Stimulated activated CD8-positive, alpha-beta memory T cell treated with anti-CD3 and anti-CD28 coated beads, Interleukin-2, amount 100 ng/mL, for 1 hour (primary cell): ENCODE measurements around the gene EMX2.

Source experiments
- DNase-seq, 2 donors: peaks; one replicate each; pipeline ENCODE4 v3.0.0-alpha.2; 2020; ENCODE audit warnings: low read depth in 2 of 2

The EMX2 gene

DNA sequence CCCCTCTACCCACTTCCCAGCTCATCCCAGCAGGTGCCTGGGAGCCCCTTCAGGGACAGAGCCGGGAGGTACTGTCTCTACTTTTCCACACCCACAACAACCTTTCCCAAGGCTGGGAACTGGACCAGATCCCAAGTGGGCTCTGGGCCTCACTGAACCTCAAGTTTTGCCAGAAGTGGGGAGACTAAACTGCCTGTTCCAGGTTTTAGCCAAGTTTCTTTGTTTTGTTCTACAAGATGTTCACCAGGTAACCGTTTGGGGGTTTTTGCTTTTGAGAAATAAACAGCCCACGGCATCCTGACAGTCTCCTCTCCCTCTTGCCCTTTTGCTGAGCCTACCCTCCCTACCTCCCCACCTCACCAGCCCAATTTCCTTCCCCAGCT, 10.6 kb upstream of the EMX2 start:
- no peak for DNase-seq

DNA sequence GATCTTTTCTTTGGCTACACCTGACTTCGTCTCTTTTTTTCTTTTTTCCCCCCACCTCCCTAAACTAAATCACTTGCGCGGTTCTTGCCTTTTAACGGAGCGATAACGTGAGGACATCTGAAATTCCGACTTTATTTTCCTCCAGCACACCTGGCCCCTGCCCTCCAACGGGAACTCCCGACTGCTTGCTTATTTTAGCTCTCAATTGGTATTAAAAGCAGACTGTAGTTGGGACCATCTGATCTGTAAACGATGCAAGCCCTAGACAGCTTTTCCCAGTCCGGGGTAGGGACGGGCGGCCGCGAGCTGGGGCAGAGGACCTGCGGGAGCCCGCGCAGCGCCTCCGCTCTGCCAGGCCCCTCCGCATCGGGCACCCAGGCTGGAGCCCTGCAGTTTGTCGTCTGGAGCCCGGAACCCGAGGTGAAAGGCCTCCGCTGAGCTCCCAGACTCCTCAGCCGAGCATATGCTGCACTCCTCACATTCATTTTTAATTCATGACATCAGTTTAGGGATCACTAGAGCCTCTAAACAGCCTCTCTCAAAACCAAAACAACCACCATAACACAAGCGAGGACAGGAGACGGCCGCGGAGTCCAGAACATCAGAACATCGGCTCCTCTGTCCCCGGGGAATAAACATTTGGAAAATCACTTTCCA, 10.0 kb upstream of the EMX2 start:
- DNase-seq, result no peak

DNA sequence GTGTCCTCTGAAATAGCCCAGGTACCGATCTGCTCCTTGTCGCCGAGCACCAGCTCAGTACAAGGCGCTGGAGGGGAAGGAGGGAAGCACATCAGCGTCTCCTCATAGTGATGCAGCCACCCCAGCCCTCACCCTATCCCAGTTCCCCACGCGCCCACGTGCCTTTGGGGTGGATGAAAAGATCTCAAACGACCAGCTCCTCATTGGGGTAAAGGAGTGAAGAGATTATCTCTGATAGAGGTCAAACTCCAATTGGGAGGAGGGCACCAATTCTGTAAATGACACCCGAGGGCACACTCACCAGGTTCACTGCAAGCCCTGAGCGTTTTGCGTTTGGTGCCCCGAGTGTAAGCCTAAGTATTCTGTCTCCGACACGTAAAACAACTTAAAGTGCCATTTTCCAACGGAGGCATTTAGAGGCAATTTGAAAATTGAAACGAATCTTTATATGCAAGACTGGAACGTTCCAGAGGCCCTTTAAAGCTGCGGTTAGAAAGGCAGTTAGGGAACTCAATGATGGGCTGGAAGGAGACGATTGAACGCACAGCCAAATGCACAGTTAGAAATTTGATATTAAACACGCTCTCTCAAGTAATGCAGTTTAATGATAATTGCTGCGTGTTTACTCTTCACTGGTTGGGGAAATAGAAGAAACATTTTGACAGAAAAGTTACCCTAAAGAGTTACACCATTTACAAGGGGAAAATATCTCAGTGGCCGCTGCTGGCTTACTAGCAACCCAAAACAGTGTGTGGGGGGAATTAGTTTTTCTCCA, 8.9 kb upstream of the EMX2 start:
- no peak for DNase-seq

DNA sequence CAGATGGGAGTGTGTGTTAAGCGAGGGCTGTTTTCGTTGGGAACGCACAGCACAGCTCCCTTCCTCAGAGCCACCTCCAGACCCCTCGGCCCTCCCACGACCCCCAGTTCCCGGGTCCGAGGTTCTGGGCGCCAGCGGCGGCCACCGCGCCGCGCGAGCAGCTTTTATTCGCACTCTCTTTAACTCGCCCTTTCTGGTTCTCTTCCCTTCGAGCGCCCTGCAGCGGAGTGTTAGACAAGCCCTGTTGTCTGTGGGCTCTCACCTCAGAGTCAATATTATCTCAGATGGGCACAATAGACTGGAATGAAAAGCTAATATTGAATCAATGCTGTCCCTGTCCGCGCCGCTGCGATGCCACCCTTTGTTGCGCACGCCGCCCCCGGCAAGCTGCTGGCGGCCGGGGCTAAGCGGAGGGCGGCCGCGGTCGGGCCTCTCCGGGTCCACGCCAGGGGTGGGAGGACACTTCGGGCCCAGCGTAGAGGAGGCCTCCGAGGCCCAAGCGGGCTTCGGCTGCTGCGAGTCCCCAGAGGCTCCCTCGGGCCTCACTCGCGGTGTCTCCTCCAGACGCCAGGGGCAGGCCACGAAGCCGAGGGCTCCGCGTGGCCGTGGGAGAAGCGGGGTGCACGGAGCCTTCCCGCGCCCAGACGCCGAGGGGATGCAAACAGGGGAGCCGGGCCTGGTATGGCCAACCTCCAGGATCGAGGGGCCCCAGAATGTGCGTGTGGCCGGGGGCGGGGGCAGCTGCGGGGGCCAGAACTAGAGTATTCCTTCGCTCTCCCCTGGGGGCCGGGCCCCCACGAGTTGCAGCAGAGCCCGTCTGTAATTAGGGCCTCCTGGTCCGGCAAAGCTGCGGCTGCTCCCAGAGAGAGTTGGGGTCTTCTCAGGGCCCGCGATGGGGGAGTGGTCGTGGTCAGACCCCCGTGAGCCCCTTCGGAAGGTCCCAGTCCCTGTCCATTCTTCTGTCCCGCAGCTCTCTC, 7.9 kb upstream of the EMX2 start:
- no peak for DNase-seq

DNA sequence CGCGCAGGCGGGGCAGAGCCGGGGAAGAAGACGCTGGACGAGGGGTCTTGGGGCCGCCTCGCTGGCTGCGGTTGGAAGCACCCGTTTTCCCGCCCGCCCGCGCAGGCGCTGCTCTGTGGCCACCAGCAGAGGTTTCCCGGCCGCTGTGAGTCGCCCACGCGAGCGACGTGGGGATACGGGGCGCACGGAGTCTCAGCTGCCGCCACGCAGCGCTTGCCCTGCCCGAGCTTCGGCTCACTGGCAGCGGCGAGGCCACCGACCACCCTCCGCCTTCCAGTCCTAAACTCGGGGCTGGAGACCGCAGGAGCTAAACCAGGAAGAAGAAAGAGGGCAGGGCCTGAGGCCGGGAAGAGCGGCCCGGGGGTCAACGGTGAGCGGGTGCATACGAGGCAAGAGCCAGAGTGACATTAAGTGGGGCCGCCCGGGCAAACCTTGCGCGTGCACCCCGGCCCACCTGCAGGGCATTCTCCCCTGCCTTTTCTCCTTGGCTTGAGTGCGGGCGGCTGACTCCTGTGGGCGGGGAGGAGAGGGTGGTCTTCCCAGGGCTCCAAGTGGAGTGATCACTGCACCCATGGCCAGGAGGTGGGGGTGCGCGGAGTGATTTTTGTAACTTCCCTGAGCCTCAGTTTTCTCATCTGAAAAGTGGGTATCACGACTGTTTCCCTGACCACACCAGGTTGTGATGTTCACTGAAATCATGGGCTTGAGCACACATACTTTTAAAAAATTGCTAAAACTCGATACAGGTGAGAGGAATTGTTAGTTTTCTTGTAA, 7.1 kb upstream of the EMX2 start:
- DNase-seq, result no peak

DNA sequence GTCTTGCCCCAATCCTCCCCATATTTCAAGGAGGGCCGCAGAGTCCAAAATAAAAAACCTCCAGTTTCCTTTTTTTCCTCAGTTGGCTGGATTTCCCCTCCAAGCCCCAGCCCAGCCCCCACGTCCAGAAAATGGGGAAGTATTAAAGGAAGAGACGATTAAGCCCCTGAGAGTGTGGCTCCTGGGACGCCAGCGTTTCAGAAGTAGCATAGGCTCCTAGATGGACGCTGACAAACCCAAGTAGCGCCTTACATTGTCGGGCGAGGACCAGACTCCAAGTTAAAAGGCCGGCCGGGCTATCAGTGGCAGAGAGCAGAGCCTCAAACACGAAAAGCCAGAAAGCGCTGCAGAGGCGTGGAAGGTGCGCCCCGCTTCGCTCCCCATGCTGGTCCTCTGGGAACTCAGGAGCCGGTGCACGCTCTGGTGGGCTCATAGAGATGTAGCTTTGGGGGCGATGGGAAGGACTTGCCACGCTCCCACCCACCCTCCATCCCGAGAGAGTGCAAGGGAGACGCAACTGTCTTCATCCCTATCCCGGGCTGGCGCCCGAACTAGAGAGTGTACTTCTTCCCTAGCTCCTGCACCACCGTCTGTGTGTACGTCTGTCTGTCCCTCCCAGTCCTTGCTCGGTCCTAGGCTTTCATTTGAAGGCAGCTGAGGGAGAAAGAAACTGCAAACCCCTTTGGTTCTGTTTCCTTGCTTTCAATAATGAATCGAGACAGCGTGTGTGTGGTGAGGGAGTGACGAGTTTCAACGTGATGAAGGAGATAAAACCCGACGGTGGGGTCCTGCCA, 6.3 kb upstream of the EMX2 start:
- no peak for DNase-seq

DNA sequence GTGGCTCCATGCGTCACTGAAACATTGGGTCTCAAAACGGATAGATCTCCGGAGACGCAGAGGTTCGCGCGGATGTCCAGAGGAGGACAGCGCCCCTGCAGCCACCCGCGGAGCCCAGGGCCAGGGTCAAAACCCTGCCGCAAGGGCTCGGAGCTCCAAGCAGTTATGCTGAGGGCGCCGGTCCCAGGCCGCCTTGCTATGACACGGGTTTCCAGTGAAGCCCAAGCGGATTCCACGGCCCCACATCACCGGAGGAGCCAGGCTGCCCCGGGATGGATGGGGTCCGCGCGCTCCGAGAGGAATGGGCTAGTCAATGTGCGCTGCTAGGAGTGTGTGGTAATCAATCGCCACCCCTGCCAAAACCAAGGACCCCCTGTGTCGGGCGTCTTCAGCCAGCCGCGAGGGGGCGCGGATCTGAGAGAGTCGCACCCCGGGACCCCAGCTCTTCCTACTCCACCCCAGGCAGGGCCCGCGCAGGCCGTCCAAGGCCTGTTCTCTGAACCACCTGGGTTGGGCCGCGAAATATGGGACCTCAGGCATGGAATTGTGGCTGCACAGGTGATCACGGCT, 5.6 kb upstream of the EMX2 start:
- no peak for DNase-seq

DNA sequence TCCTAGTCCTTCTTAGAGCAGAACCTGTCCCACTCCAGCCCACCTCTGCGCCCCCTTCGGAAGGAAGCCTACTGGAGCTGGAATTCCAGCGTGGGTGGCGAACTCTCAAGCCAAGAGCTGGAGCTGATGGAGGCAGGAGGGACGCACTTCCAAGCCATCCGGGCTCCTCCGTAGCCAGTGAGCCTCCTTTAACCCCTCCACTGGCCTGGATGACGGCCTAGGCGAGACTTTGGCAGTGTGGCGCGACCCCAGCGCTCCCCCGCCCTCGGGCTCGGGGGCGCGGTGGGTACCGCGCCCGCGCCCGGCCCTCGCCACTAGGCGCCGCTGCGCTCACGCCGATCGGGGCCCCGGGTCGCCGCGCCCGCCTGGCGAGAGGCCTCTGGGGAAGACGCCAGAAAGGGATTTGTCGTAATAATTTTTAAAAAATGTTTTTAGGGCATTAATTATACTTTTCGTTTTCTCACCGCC, 5.1 kb upstream of the EMX2 start:
- no peak for DNase-seq

DNA sequence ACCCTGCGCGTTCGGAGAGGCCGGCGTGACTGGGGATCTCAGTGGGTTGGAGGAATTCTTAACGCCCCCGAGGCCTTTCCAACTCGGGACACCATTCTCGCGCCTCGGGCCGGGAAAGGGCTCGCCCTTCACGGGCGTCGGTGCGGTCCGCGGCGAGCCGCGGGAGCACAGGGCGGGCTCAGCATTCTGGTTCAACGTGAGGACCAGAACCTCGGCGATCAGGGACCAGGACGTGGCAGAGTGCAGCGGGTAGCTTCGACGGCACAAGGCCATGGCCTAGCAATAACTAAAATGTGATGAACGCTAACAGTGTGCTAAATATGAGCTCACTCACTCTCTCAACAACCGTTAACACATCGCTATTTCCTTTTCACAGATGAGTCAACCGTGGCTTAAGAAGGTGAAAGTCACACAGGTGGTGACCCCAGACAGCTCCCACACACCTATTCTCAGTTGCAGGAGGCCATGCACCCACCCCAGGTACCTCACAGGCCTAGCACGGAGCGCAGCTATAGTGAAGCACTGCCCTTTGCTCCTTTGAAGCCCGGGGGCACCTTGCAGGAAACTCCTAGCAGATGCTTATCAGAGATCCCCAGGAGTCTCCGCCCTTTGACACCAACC, 4.5 kb upstream of the EMX2 start:
- DNase-seq, result no peak

DNA sequence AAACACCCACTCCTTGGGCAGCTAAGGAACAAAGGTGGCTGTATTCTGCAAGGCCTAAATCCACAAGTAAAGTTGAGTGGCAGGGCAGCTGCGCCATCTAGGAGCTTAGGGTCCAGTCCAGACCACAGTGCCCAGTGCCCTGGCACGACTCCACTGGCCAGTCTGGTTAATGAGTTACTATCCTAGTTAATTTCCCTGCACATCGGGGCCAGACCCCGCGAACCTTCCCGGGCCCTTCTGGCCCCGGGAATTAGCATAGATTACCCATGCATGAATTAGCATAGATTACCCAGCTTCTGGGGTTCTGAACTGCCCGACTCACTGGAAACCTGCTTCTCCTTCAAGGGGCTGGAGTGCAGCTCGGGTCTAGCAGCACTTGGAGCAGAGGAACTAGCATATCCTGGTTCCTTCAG, 3.2 kb upstream of the EMX2 start:
- no peak for DNase-seq

DNA sequence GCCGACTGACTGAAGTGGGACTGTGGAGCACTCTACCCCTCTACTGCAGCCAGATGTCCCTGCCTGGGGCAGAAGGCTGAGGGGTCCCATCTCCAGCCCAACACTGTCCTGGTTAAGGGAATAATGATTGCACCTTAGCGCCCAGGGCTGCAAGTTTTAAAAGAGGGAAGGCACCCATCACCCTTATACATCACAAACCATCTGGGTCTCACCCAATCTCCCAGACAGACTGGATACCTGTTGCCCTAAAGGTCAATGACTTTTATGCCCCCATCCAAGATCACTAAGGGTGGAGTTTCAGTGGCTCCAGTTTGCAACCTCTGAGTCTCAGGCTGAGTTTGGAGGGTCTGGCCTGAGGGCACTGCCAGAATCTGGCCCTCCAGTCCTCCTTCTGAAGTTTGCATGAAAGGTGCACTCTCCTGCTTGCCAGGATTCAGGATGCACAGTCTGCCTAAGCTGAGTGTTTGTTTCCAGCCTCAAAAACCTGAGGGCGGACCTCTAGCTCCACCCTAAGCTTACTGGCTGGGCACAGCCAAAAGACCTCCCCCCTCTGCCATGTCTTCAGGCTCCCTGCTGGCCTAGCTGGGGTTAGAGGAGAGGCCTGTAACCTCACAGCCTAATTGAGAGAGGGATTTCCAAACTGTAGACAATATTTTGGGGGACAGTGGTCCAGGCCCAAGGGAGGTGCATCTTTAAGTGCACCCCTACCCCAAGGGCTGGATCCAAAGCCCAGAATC, 2.5 kb upstream of the EMX2 start:
- no peak for DNase-seq

DNA sequence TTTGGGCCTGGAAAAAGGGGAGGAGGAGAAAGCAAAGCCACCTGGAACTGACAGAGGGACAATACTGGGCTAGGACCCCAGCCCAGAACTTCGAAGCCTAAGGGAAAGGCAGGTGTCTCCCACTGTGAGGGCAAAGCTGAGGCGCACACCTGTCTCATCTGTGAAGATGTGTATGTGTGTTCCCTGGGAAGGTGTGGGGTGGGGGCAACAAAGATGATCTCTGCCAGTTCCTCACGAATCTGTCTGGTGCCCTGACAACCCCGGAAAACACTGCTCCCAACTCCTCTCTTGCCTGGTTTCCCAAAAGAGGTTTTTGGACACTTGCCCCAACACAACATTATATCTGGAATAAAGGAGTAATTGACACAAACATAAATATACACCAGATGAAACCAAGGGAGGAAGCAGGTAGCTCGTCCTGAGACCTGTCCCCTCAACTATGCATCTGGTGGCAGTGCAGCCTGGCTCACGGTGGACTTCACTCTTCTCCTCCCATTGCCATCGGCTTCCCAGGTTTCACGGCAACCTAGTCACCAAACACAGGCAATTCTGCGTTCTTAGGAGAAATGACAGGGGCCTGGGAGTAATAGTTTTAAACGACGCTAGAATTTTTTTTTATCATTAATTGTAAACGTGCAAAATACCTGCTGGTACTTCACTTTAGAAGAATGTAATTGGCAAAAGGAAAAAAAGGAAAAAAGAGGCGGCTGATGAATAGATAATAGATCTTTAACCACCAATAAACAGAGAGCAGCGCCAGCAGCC, 1.7 kb upstream of the EMX2 start:
- no peak for DNase-seq

DNA sequence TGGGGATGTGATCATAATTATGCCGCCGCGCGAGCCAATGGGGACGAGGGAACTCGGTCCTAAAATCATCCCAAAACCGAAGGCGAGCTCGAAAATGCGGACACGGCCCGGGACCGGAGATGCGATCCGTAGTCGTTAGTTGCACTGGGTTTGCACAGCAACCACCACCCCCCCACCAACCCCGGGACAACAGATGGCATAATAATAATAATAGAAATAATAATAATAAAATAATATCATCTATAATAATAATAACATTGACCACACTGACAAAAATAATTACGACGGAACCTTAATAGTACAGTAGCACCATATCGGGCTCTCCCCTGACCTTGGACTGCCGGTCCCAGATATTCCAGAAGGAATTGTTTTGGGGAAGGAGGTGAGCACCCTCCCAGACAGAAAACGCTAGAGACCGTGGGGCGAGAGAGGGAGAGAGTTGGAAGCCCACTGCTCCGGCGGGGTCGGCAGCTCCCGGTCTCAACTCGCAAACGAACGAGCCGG, 1.1 kb upstream of the EMX2 start:
- no peak for DNase-seq

DNA sequence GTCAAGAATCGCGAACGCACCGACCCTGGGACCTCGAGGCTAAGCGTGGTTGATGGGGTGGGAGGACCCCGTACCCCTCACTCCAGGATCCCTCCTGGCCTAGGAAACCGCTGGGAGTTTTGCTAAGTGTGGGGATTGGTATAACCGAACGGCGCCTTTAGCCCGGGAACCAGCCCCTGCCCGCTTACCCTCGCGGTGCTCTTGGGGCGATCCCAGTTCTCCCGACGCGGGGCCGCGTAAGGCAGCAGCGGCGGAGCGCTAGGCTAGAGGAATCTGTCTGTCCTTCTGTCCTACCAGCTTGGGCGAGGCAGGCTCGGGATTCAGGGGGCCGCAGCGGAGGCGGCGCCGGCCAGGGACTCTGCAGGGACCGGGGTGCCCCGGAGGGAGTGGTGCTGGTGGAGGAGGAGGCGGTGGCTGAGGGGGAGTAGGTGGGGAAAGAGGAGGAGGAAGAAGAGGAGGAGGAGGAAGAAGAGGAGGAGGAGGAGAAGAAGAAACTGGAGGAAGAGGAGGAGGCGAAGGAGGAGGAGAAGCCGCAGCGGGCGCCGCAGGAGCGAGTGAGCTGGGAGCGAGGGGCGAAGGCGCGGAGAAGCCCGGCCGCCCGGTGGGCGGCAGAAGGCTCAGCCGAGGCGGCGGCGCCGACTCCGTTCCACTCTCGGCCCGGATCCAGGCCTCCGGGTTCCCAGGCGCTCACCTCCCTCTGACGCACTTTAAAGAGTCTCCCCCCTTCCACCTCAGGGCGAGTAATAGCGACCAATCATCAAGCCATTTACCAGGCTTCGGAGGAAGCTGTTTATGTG, 439 bp upstream of the EMX2 start:
- no peak for DNase-seq

DNA sequence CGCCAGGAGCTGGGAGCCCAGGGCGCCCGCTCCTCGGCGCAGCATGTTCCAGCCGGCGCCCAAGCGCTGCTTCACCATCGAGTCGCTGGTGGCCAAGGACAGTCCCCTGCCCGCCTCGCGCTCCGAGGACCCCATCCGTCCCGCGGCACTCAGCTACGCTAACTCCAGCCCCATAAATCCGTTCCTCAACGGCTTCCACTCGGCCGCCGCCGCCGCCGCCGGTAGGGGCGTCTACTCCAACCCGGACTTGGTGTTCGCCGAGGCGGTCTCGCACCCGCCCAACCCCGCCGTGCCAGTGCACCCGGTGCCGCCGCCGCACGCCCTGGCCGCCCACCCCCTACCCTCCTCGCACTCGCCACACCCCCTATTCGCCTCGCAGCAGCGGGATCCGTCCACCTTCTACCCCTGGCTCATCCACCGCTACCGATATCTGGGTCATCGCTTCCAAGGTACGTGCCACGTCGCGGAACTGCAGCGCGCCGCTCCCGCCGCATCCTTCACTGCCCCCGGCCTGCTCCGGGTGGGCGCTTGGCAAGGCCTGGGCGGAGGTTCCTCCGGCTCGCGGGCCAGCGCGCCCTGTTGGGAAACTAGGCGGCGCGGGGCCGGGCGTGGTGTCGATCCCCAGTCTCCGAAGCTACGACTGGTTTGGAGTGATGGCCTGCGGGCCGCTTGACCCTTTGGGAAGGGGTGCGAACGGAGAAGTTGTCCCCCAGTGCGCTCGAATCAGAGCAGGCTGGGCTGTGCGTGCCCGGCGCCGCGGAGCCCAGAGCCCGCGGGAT, 868 bp downstream of the EMX2 start:
- no peak for DNase-seq

DNA sequence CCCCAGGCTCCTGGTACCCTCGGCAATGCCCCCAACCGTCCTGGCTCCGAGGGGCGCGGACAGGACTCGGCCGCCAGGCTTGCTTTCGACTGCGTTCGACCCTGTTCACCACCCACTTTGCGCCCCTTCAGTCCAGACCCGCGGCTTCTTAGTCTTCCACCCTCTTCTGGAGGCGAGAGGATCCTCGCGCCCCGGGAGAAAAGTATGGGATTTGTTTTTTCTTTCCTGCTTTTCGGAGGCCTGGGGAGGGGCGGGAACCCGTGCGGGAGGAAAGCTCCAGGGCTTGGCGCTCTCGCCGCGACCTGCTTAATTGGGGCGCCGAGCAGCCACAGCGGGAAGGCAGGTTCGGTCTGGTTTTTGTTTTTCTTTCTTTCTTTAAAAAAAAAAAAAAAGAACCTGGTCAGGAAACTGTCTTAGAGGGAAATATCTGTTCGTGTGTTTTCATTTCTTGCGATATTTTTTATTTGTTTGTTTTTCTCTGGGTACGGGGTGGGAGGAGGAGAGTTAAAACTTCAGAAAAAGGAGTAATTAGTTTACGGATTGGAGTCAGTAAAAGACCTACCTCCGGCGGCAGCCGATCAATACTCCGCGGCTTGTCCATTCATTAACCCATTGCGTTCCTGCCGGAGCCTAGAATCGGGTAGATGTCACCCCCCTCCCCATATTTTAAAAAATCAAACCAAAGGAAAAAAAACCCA, 1.6 kb downstream of the EMX2 start:
- no peak for DNase-seq
